DMS53 treated with DMSO at 0.1 percent for 48 hours (cell line): Measurements from ENCODE around the gene CCDC88C.

Experiments
- DNase-seq: peaks from one replicate; lab custom pipeline; 2025; ENCODE audit not compliant: unreplicated experiment; lab: John Stamatoyannopoulos, UW

CCDC88C gene

DNA sequence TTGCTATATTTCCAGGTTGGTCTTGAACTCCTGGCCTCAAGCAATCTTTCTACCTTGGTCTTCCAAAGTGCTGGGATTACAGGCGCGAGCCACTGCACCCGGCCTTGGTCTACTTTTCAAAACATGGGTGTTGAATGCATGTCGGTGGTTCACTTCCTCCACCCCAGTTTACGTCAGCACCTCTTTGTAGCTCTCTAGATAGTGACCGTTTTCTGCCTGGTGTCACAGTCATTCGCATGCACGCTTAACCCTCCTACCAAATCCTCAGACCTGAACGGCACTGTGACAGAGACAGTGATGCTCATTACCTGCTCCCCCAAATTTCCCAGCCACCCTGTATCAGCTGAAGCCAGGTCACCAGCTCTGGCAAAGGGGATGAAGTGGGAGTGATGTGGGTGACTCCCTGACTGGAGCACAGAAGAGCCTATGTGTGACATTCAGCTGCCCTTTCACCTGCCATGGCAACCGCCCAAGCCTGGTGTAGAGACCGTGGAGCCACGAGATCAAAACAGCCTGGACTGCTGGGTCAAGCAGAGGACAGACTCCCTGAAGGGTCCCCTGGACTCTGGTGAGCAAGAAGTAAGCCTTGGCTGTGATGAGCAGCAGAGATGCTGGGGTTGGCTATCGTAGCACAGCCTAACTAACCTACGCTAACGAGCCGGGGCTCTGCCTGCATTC lies 106.9 kb downstream of the CCDC88C start:
- no peak for DNase-seq

DNA sequence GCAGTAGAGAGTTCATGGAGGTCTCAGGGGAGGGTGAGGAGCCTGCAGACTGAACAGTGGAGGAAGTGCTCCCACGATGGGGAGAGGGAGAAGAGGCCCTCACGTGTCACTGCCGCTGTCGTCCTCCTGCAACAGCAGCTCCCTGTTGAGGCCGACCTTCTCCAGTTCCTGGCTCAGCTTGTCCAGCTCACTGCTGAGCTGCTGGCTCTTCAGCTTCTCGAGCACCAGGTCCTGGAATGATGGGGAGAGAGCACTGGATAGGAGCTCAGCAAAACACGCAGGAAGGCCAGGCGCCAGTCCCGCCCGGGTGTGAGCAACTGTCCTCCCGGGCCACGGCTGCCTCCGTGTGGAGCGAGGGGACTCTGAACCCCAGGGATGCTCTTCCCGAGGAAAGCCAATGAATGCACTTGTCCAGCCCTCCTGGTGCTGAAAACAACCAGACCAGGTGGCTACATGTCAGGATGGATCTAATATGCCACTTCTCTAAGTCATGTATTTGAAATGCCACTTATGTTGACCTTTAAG lies 107.8 kb downstream of the CCDC88C start:
- no peak for DNase-seq

GRCh38 chr14:91308337-91308736 lies 109.3 kb downstream of the CCDC88C start:
- DNase-seq, result no peak

DNA sequence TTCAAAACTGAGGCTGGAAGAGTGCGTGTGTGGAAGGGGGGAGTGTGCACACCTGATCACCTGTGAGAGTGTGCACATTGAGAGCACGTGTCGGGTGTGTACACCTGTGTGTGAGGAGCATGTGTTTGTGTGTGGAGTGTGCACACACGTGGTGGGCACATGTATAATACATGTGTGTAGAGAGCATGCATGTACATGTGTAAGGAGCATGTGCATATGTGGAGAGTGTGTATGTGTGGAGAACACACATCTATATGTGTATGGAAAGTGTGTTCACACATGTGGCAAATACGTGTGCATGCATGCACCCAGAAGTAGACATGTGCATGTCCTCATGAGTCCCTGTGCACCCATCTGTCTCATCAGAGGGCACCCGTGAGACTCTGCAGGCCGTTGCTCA lies 110.0 kb downstream of the CCDC88C start:
- DNase-seq, result no peak

DNA sequence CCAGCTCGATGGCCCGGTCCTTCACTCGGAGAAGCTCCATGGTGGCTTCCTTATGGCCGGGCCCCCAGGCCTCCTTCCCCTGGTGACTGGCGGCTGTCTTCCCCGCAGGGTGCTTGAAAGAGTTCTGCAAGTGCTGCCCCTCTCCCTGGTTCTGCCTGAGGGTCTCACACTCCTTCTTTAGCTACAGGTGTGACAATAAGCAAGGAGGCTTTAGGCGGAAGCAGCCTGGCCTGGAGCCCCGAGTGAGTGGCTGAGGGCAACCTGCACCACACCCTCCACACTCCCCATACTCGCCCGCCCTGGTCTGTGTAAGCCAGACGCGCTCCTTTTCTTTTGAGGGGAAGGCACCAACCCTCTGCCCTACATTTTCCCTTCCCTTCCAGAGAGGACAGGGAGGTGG lies 110.6 kb downstream of the CCDC88C start:
- no peak for DNase-seq

DNA sequence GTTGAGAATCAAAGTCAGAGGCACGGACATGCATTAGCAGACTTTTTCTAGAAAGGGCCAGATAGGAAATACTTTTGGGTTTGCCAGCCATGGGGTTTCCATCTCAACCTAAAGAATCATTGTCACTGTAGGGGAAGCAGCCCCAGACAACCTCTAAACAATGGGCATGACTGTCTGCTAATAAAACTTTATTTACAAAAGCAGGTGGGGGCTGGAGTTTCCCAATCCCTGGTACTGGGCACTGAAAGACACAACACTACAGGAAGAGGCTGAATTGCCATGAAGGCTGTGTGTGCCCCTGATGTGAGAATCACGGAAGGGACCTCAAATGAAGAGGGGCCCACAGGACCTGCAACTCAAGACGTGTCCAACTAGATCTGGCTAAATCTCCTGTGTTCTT lies 111.1 kb downstream of the CCDC88C start:
- DNase-seq, result no peak

DNA sequence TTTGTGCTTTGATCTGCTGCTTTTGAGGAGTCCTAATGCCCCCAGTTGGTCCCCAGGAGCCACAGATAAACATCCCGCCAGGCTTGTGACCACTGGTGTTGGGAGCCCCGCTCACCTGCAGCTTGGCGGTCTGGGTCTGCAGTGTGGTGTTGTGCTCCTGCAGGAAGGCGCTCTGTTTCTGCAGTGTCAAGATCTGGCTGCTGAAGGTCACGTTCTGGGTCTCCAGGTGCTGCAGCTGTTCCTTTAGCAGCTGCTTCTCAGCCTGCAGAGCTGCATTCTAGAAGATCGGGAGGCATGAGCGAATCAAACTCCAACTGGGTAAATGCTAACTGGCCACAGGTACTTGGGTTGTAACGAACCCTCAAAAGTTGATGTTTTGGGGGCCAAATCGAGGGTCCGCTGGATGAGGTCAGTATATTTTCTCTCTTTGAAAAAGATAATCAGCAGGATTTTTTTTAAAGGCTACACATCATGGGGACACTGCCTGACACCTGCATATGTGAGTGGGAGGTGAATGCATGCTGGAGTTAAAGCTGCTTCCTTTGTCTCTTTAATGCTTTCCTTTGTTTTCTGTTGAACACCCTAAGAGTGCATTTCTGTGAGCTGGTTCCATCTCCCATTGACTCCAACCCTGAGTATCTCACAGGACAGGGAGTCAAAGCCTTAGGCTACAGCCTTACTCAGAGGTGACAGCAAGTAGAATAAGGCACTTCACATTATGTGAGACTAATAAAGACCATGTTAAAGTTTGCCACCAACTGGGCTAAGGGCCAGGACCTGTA lies 111.8 kb downstream of the CCDC88C start:
- DNase-seq, result no peak

DNA sequence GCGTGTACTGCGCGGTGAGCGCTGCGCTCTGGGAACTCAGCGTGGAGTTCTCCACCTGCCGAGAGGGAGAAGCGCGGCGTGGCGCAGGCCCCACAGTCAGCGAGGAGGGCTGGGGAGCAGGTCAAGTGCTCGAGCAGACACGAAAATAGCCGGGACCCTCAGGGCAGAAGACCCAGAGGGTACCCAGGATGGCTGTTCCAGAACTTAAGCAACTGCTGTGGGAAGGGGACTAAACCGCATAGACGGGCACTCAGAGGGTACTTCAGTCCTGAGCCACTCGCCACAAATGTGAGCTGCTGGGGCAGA lies 113.7 kb downstream of the CCDC88C start:
- DNase-seq, result no peak

DNA sequence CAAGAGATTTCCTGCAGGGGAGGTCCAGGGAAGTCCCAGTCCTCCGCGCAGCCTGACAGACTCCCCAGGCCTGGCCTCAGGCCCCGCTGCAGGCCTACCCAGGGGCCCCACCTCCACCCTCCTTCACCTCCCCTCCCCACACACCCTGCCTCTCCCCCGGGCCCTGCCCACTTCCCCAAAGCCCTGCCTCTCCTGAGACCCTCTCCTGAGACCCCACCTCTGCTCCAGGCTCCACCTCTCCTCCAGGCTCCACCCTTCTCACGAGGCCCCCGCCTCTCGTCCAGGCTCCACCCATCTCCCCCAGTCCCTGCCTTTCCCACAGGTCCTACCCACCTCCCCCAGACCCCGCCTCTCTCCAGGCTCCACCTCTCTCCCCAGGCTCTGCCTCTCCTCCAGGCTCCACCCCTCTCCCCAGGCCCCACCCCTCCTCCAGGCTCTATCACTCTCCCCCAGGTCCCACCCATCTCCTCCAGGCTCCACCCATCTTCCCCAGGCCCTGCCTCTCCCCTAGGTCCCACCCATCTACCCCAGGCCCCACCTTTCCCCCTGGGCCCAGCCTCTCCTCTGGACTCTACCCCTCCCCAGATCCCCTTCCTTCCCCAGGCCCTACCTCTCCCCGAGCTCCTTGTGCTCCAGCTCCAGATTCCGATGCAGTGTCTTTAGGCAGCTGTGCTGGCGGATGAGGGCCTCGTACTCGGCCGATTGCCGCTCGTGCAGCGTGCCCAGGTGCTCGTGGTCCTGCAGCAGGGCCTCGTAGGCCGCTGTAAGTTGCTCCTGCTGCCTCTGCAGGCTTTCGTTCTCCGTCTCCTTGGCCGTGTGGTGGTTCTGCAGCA lies 114.3 kb downstream of the CCDC88C start:
- no peak for DNase-seq

GRCh38 chr14:91302391-91302790 lies 115.2 kb downstream of the CCDC88C start:
- no peak for DNase-seq

DNA sequence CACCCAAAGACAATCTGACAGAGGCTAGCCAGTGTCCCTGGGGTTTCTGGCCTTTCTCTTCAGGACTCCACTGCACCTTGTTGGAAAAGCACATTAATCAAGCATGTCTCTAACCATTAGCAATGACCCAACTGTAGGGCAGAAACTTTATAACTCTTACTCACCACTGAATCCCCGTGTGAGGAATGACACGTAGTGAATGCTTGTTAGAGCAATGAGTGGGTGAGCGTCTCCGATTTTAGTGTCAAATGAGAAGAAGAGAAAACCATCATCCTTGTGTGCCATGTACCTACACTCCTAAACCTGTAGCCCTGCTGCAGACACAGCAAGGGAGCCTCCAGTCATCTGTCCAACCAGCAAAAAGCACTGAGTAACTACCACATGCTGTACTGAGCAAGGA lies 116.7 kb downstream of the CCDC88C start:
- no peak for DNase-seq

GRCh38 chr14:91300283-91300895 lies 117.2 kb downstream of the CCDC88C start:
- no peak for DNase-seq

DNA sequence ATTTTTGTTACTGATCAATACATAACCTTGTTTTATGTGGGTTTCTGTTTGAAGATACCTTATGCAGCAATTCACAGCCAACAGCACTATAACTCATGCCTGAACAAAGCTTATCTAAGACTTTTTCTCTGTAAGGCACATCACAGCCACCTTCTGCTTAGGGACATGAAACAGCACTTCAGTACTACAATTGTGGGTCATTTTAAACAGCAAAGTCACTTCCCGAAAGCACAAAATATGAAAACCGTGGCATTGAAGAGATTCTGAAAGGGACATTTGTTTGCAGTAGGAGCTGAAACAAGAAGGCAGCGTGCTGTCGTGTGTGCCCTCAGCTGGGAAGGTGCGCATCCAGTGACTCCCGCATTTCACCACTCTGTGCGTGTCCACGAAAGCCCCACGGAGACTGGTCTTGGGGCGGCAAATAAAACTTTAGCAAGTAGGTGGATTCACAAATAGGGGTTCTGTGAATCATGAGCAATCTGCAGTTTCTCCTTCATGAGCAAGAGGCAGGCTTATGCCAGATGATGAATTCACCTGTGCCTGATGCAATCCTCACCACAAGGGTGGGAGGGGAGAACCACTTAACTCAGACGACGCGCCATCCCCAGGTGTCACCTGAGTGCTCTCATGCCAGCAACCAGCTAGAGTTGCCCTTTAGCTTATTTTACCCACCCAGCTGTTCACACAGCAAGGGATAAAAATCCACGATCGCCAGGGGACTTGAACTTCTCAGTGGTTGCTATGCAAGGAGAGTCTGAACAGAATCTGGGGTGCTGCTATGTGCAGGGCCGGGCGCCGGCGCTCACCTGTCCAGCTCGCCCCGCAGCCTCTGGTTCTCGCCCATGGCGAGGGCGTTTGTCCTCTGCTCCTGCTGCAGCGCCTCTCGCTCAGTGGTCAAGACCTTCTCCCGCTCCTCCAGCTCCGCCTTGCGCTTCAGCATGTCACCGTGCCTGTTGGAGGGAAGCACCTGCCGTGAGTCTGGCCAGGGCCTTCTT lies 118.2 kb downstream of the CCDC88C start:
- peak; percentile 35 for DNase-seq

DNA sequence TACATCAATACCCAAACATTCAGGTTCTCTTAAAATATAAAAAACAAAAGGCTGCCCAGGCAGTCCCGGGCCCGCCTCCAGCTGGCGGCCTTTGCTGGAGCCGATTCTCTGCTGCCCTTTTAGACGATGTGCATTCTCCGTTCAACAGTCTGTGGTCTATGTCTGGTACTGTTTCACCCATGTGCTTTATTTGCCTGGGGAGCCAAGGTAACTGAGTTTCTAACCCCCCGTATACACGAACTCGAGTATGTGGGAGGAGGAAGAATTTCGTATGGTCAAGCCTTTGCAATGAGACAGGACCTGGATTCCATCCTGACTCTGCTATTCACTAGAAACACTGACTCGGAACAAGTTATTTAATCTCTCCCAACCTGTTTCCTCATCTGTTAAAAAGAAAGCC lies 119.0 kb downstream of the CCDC88C start:
- no peak for DNase-seq

GRCh38 chr14:91297081-91297711 lies 120.4 kb downstream of the CCDC88C start:
- DNase-seq, result no peak

GRCh38 chr14:91295851-91296796 lies 121.5 kb downstream of the CCDC88C start:
- DNase-seq, result no peak

GRCh38 chr14:91295276-91295845 lies 122.3 kb downstream of the CCDC88C start:
- no peak for DNase-seq

GRCh38 chr14:91294153-91294552 lies 123.5 kb downstream of the CCDC88C start:
- DNase-seq, result no peak
